K562 (cell line): Measurements from ENCODE around the gene MIS18A. TPM values are rescaled to one million over a fixed set of nuclear protein-coding genes. Genes with fewer than 3 reads are reported as not detected.

Source experiments
- ELK3 ChIP-seq: fragments of 450-650 bp; formaldehyde crosslinking; IDR thresholded peaks from 2 replicates; pipeline ENCODE4 v1.4.0; 2020; ENCODE audit warnings: mild to moderate bottlenecking
- NRF1 ChIP-seq, 2 experiments: fragments of 450-650 bp; IDR thresholded peaks in 1 of 2; conservative IDR thresholded peaks in 1 of 2; 2 replicates each; pipeline ENCODE4 v1.6.1; 2014; ENCODE audit warnings: mild to moderate bottlenecking in 2 of 2
- PML ChIP-seq: IDR thresholded peaks from 2 replicates; pipeline ENCODE4 v1.6.1; 2012; ENCODE audit warnings: low read length, inconsistent platforms
- polyA plus RNA-seq, 8 experiments: library from polyadenylated mRNA; depleted of rRNA in 4 of 8; stranded (reverse) in 5 of 8; unstranded in 3 of 8; fragments of >200 nt; fragmentation: Nextera tagmentation in 2 of 8; fragmentation: Illumina TruSeq in 1 of 8; extraction: Ambion mirVana in 2 of 8; extraction: Trizol in 1 of 8; gene quantifications; 2 replicates each; pipeline versions ENCODE4 v1.2.1 to v1.2.3, GENCODE V29; 2011 to 2014; ENCODE audit warnings: inconsistent platforms in 1 of 8, missing spikeins in 1 of 8
- total RNA-seq, 7 experiments: library from RNA; depleted of rRNA in 6 of 7; stranded (reverse); fragments of >200 nt in 6 of 7; fragmentation: Illumina TruSeq in 2 of 7; extraction: Trizol in 2 of 7; gene quantifications; 2 replicates each; pipeline versions ENCODE4 v1.2.1 to v1.2.3, GENCODE V29; 2011 to 2021; ENCODE audit warnings: low replicate concordance in 1 of 7
- TF ChIP-seq, protein P1 (sequence below): fragments of 450-650 bp; formaldehyde crosslinking; IDR thresholded peaks from 2 replicates; pipeline ENCODE4 v1.4.0; 2020; ENCODE audit warnings: mild to moderate bottlenecking, moderate library complexity
- TF ChIP-seq, protein P2 (sequence below), 3 experiments: fragments of 200-800 bp in 1 of 3; fragments of 250-450 bp in 1 of 3; fragments of 450-650 bp in 1 of 3; sonication (Bioruptor Pico) in 1 of 3; sonication (Bioruptor generic) in 1 of 3; formaldehyde crosslinking in 1 of 3; IDR thresholded peaks; 2 replicates each; pipeline versions ENCODE4 v1.6.1 to v1.8.0; 2016 to 2022; ENCODE audit warnings: mild to moderate bottlenecking in 2 of 3, missing genetic modification characterization in 2 of 3, missing compliant biosample characterization in 1 of 3, moderate library complexity in 1 of 3
- TF ChIP-seq, protein P3 (sequence below): fragments of 450-650 bp; IDR thresholded peaks from 2 replicates; pipeline ENCODE4 v1.6.1; 2016

MIS18A gene
- total and polyA plus RNA-seq, 9 of the 15 experiments (the other 6 are each of a cell fraction or from before 2014, with no cell fraction given) = 17.7 to 75.3 (median 60.3) TPM

GRCh38 chr21:32253215-32253641 lies 25.6 kb downstream of the MIS18A start (continued):
- TF ChIP-seq, protein P1, sequence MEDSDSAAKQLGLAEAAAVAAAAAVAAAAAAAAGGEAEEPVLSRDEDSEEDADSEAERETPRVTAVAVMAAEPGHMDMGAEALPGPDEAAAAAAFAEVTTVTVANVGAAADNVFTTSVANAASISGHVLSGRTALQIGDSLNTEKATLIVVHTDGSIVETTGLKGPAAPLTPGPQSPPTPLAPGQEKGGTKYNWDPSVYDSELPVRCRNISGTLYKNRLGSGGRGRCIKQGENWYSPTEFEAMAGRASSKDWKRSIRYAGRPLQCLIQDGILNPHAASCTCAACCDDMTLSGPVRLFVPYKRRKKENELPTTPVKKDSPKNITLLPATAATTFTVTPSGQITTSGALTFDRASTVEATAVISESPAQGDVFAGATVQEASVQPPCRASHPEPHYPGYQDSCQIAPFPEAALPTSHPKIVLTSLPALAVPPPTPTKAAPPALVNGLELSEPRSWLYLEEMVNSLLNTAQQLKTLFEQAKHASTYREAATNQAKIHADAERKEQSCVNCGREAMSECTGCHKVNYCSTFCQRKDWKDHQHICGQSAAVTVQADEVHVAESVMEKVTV (CRISPR knock-in tag) = no peak
- TF ChIP-seq, protein P2, sequence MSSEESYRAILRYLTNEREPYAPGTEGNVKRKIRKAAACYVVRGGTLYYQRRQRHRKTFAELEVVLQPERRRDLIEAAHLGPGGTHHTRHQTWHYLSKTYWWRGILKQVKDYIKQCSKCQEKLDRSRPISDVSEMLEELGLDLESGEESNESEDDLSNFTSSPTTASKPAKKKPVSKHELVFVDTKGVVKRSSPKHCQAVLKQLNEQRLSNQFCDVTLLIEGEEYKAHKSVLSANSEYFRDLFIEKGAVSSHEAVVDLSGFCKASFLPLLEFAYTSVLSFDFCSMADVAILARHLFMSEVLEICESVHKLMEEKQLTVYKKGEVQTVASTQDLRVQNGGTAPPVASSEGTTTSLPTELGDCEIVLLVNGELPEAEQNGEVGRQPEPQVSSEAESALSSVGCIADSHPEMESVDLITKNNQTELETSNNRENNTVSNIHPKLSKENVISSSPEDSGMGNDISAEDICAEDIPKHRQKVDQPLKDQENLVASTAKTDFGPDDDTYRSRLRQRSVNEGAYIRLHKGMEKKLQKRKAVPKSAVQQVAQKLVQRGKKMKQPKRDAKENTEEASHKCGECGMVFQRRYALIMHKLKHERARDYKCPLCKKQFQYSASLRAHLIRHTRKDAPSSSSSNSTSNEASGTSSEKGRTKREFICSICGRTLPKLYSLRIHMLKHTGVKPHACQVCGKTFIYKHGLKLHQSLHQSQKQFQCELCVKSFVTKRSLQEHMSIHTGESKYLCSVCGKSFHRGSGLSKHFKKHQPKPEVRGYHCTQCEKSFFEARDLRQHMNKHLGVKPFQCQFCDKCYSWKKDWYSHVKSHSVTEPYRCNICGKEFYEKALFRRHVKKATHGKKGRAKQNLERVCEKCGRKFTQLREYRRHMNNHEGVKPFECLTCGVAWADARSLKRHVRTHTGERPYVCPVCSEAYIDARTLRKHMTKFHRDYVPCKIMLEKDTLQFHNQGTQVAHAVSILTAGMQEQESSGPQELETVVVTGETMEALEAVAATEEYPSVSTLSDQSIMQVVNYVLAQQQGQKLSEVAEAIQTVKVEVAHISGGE (CRISPR knock-in tag; IDR thresholded peaks at IDR 0.05) = no peak
- TF ChIP-seq PML (no peak), NRF1 (conservative IDR thresholded peaks at IDR 0.05 in 1 of 2, IDR thresholded peaks at IDR 0.05 in 1 of 2) (peak; percentile 56 to 63), ELK3 (no peak)
- TF ChIP-seq, protein P3, sequence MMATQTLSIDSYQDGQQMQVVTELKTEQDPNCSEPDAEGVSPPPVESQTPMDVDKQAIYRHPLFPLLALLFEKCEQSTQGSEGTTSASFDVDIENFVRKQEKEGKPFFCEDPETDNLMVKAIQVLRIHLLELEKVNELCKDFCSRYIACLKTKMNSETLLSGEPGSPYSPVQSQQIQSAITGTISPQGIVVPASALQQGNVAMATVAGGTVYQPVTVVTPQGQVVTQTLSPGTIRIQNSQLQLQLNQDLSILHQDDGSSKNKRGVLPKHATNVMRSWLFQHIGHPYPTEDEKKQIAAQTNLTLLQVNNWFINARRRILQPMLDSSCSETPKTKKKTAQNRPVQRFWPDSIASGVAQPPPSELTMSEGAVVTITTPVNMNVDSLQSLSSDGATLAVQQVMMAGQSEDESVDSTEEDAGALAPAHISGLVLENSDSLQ = peak; percentile 65
